ENCODE results near the gene KIF24. TPM values are rescaled to one million over a fixed set of nuclear protein-coding genes. Genes with fewer than 3 reads are reported as not detected.
"Not testable (repeated sequence)": the region's sequence is repeated elsewhere in the genome, so short reads cannot be mapped to it uniquely, and the experiment has no call there.

The KIF24 gene
- total RNA-seq, 4 donors from 2014 or later, result 1.5 to 2.9 (median 1.6) TPM

GRCh38 chr9:34338665-34339385 is 9.8 kb upstream of the KIF24 start:
- intact Hi-C loops (cut with DNase I), result no loop called here
- 83 to 89% methylated on average over 1 to 2 of the region's 2 CpGs for WGBS, 2 donors

GRCh38 chr9:34338079-34338478 is 9.0 kb upstream of the KIF24 start:
- H3K27me3 ChIP-seq; H3K4me3 ChIP-seq; H3K27ac ChIP-seq; H3K9me3 ChIP-seq; intact Hi-C loops (cut with DNase I); H3K4me1 ChIP-seq; DNase-seq: not testable (repeated sequence)
- peaks cover 5 to 68% (median 18%) of the 10 kb centered on the region in 3 donors for H3K36me3 ChIP-seq

More at GRCh38 chr9:34338665-34339385, 9.8 kb upstream of the KIF24 start:
- Histone ChIP-seq H3K27ac (no peak overlapping the region), H3K4me1 (no peaks in the 10 kb centered on the region), H3K4me3 (no peak overlapping the region), H3K27me3 (no peaks in the 10 kb centered on the region), H3K36me3 (peaks cover 5 to 76% (median 18%) of the 10 kb centered on the region in 3 donors), H3K9me3 (no peaks in the 10 kb centered on the region)
- DNase-seq, result no peak
- no peak for TF ChIP-seq POLR2A (IDR thresholded peaks at IDR 0.05)
- no peak for TF ChIP-seq CTCF (IDR thresholded peaks at IDR 0.05)

- H3K27ac ChIP-seq, result no peak overlapping the region
- 63 to 95% methylated on average over 1 of the region's 2 CpGs for WGBS, 2 donors
- H3K27me3 ChIP-seq, result no peaks in the 10 kb centered on the region
- H3K4me1 ChIP-seq, result peaks cover 0 to 5% (median 0%) of the 10 kb centered on the region in 3 donors
- TF ChIP-seq POLR2A (IDR thresholded peaks at IDR 0.05), result no peak
- TF ChIP-seq CTCF (IDR thresholded peaks at IDR 0.05), result no peak
- H3K36me3 ChIP-seq, result peaks cover 5 to 61% (median 18%) of the 10 kb centered on the region in 3 donors
- no peak overlapping the region for H3K4me3 ChIP-seq
- no peaks in the 10 kb centered on the region for H3K9me3 ChIP-seq
- intact Hi-C loops (cut with DNase I), result no loop called here
- no peak for DNase-seq
Measured at GRCh38 chr9:34337403-34337802, 8.3 kb upstream of the KIF24 start.

- Histone ChIP-seq H3K36me3 (peaks cover 5 to 41% (median 16%) of the 10 kb centered on the region in 3 donors), H3K4me1 (peaks cover 5 to 22% (median 6%) of the 10 kb centered on the region in 3 donors), H3K9me3 (no peaks in the 10 kb centered on the region), H3K4me3 (no peak overlapping the region), H3K27me3 (no peaks in the 10 kb centered on the region), H3K27ac (no peak overlapping the region)
- intact Hi-C loops (cut with DNase I), result no loop called here
- no peak for TF ChIP-seq POLR2A (IDR thresholded peaks at IDR 0.05)
- TF ChIP-seq CTCF (IDR thresholded peaks at IDR 0.05), result no peak
- 80% methylated on average over 4 of the region's 4 CpGs for WGBS, 2 donors
- DNase-seq, result no peak
Measured at GRCh38 chr9:34335376-34335775, 6.3 kb upstream of the KIF24 start.

DNA sequence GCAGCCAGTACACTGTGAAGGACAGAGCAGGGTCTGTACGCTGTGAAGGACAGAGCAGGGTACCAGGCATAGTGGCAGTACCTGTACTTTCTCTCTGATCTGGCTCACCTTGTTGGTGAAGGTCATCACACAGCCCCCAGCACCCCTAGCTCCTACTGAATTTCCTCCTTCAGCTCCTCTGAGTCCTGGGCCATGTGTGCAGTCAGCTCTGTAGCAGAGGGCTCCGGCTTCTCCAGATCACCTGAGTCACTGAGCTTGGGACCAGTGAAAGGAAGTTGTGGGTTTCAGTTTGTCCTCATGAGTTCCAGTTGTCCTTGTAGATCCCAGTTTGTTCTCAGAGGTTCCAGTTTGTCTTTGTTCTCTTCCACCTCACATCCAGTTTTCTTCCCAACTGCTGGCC is 5.8 kb upstream of the KIF24 start:
- Histone ChIP-seq H3K36me3 (peaks cover 5 to 37% (median 12%) of the 10 kb centered on the region in 3 donors), H3K9me3 (no peaks in the 10 kb centered on the region), H3K4me3 (no peak overlapping the region), H3K27me3 (no peaks in the 10 kb centered on the region), H3K4me1 (peaks cover 6 to 27% (median 10%) of the 10 kb centered on the region in 3 donors), H3K27ac (no peak overlapping the region)
- WGBS, 2 donors, result 87 to 100% methylated on average over 2 of the region's 2 CpGs
- DNase-seq, result no peak
- TF ChIP-seq CTCF (IDR thresholded peaks at IDR 0.05) (no peak), POLR2A (IDR thresholded peaks at IDR 0.05) (no peak)
- intact Hi-C loops (cut with DNase I), result loop anchor here (5.0 kb wide), 1 partner anchor 42 kb away; the partner anchor contains the start of gene MYORG
